HepG2 (cell line): ENCODE measurements around the gene ARVCF. TPM values are rescaled to one million over a fixed set of nuclear protein-coding genes. Genes with fewer than 3 reads are reported as not detected.

ENCODE experiments used
- ATAC-seq: fragments of 200-7000 bp; cut with Tn5 transposase; 3 replicates; pipeline ENCODE4 v1.9.1; 2020; ENCODE audit warnings: mild to moderate bottlenecking, moderate library complexity
- BruUV-seq: library from RNA; stranded (reverse); fragments of 400-500 nt; replicated peaks from 2 replicates; lab custom pipeline; 2021; lab: Mats Ljungman, UMichigan
- CTCF ChIA-PET: fragments of 300-600 bp; formaldehyde crosslinking; extraction: SDS; loops from one replicate; lab custom pipeline; 2021; ENCODE audit warnings: low total read pairs, inconsistent platforms, low intra/inter-chr PET ratio; lab: Yijun Ruan, JAX
- POLR2A ChIA-PET: fragments of 350-600 bp; sonication (Branson Sonifier 250); formaldehyde crosslinking; loops from one replicate; lab custom pipeline; 2020; ENCODE audit warnings: antibody characterized with exemption, inconsistent platforms; lab: Yijun Ruan, JAX
- DNase-seq: peaks from one replicate; pipeline ENCODE4 v3.0.0-alpha.2; 2015; ENCODE audit warnings: low spot score
- FAIRE-seq: peaks from 3 replicates; lab custom pipeline; 2011; peaks lifted over from hg19 to GRCh38; lab: Jason Lieb, UNC
- H2AFZ ChIP-seq: one replicate; pipeline ENCODE4 v1.6.1; 2011; ENCODE audit warnings: low read length, inconsistent platforms
- H3K27ac ChIP-seq: fragments of 300-600 bp; 3 replicates; pipeline ENCODE4 v1.8.0; 2011; ENCODE audit warnings: mixed run types, mild to moderate bottlenecking, mixed read lengths, low read length, inconsistent platforms; ENCODE audit not compliant: insufficient read depth; ENCODE audit errors: extremely low read length
- H3K27me3 ChIP-seq, 2 experiments: fragments of 200-600 bp in 1 of 2; 2 replicates in 1 of 2; 3 replicates in 1 of 2; pipeline versions ENCODE4 v1.6.0 to v1.8.0; 2011; ENCODE audit warnings: low read length in 2 of 2, mild to moderate bottlenecking in 2 of 2, moderate library complexity in 2 of 2, inconsistent platforms in 1 of 2; ENCODE audit not compliant: insufficient read depth in 2 of 2, control insufficient read depth in 1 of 2
- H3K36me3 ChIP-seq, 2 experiments: fragments of 200-600 bp in 1 of 2; replicated peaks in 1 of 2; 2 replicates in 1 of 2; 3 replicates in 1 of 2; pipeline versions ENCODE4 v1.5.1 to v1.8.0; 2011; ENCODE audit warnings: low read length in 2 of 2, inconsistent platforms in 1 of 2; ENCODE audit not compliant: insufficient read depth in 2 of 2, control insufficient read depth in 1 of 2
- H3K4me1 ChIP-seq: 2 replicates; pipeline ENCODE4 v1.5.1; 2012; ENCODE audit warnings: low read length, inconsistent platforms; ENCODE audit not compliant: insufficient read depth
- H3K4me2 ChIP-seq: 2 replicates; pipeline ENCODE4 v1.6.0; 2011; ENCODE audit warnings: low read depth, low read length, inconsistent platforms
- H3K4me3 ChIP-seq, 3 experiments: fragments of 200-600 bp in 1 of 3; sonication (generic), shearing (Covaris generic) in 1 of 3; replicated peaks in 1 of 3; 2 replicates each; pipeline ENCODE4 v1.5.1; 2011 to 2016; ENCODE audit warnings: low read length in 3 of 3, inconsistent platforms in 2 of 3, low read depth in 2 of 3, mild to moderate bottlenecking in 2 of 3, control low read depth in 1 of 3, mixed read lengths in 1 of 3; ENCODE audit not compliant: insufficient read depth in 1 of 3
- H3K79me2 ChIP-seq: one replicate; pipeline ENCODE4 v1.6.1; 2011; ENCODE audit warnings: low read length, inconsistent platforms; ENCODE audit not compliant: insufficient read depth
- H3K9ac ChIP-seq: 2 replicates; pipeline ENCODE4 v1.6.0; 2011; ENCODE audit warnings: mild to moderate bottlenecking, low read depth, low read length, inconsistent platforms; ENCODE audit not compliant: insufficient read depth
- H3K9me3 ChIP-seq: 2 replicates; pipeline ENCODE4 v1.5.1; 2012; ENCODE audit warnings: mild to moderate bottlenecking, low read length
- H4K20me1 ChIP-seq: 2 replicates; pipeline ENCODE4 v1.6.0; 2011; ENCODE audit warnings: inconsistent platforms, mild to moderate bottlenecking, low read length, moderate library complexity; ENCODE audit not compliant: insufficient read depth
- AGO1 ChIP-seq: fragments of 200-400 bp; formaldehyde crosslinking; IDR thresholded peaks from 2 replicates; pipeline ENCODE4 v1.6.1; 2017; ENCODE audit warnings: mild to moderate bottlenecking, low read depth, low read length, moderate library complexity; ENCODE audit not compliant: poor library complexity, severe bottlenecking
- ATRX ChIP-seq: sonication (generic); formaldehyde crosslinking; IDR thresholded peaks from 2 replicates; pipeline ENCODE4 v1.4.0; 2020; ENCODE audit warnings: missing genetic modification reagents, borderline replicate concordance
- ELF4 ChIP-seq: sonication (generic); formaldehyde crosslinking; IDR thresholded peaks from 2 replicates; pipeline ENCODE4 v1.5.0; 2020; ENCODE audit warnings: missing genetic modification reagents, mild to moderate bottlenecking, moderate library complexity, borderline replicate concordance
- KMT2B ChIP-seq: IDR thresholded peaks from 2 replicates; pipeline ENCODE4 v1.6.1; 2016; ENCODE audit warnings: missing genetic modification reagents, missing compliant biosample characterization
- MLLT10 ChIP-seq: sonication (generic); formaldehyde crosslinking; IDR thresholded peaks from 2 replicates; pipeline ENCODE4 v1.4.0; 2020; ENCODE audit warnings: missing genetic modification reagents
- NAIF1 ChIP-seq: sonication (generic); formaldehyde crosslinking; IDR thresholded peaks from 2 replicates; pipeline ENCODE4 v1.5.0; 2020; ENCODE audit warnings: mild to moderate bottlenecking, missing genetic modification reagents, borderline replicate concordance
- PRPF4 ChIP-seq: fragments of 200-400 bp; formaldehyde crosslinking; IDR thresholded peaks from 2 replicates; pipeline ENCODE4 v1.6.1; 2016; ENCODE audit warnings: low read length, low read depth; ENCODE audit not compliant: poor library complexity, severe bottlenecking
- RBM22 ChIP-seq: fragments of 200-400 bp; formaldehyde crosslinking; optimal IDR thresholded peaks from 2 replicates; pipeline ENCODE3; 2017; ENCODE audit warnings: mild to moderate bottlenecking, low read length, moderate library complexity
- SMAD9 ChIP-seq: sonication (generic); formaldehyde crosslinking; IDR thresholded peaks from 2 replicates; pipeline ENCODE4 v1.5.1; 2020; ENCODE audit warnings: mild to moderate bottlenecking, missing genetic modification reagents
- WGBS: methylation state at CpG from one replicate; pipeline ENCODE4 v1.1.6; 2017; ENCODE audit warnings: low lambda C conversion rate; 5-methylcytosine and 5-hydroxymethylcytosine counted together
- in situ Hi-C: cut with HindIII; loops from 2 replicates; pipeline ENCODE4 v1.10.0; 2017; ENCODE audit warnings: low pct_unique_long_range_greater_than_20kb; ENCODE audit not compliant: extremely low pct_ligation_motif_present
- intact Hi-C: fragments of 100-400 bp; cut with micrococcal nuclease; formaldehyde crosslinking; loops from one replicate; pipeline ENCODE4 v1.10.0; 2022; ENCODE audit not compliant: unreplicated experiment
- polyA plus RNA-seq, 8 experiments: library from polyadenylated mRNA; depleted of rRNA in 3 of 8; stranded (reverse) in 7 of 8; unstranded in 1 of 8; fragments of >200 nt; fragmentation: Illumina TruSeq in 4 of 8; extraction: Trizol in 4 of 8; gene quantifications; 2 replicates each; pipeline versions ENCODE4 v1.2.1 to v1.2.3, GENCODE V29; 2011 to 2016; ENCODE audit warnings: low read depth in 4 of 8, missing spikeins in 1 of 8, mixed read lengths in 1 of 8; ENCODE audit not compliant: insufficient read depth in 1 of 8
- total RNA-seq, 5 experiments: library from RNA; depleted of rRNA; stranded (reverse); fragments of >200 nt; fragmentation: Illumina TruSeq; extraction: Trizol; gene quantifications; 2 replicates each; pipeline ENCODE4 v1.2.3, GENCODE V29; 2016; ENCODE audit warnings: low read depth in 1 of 5
- TF ChIP-seq, protein P1 (sequence below): sonication (generic); formaldehyde crosslinking; IDR thresholded peaks from 2 replicates; pipeline ENCODE4 v1.4.0; 2020; ENCODE audit warnings: low read depth, mild to moderate bottlenecking, missing genetic modification reagents
- TF ChIP-seq, protein P2 (sequence below): sonication (generic); formaldehyde crosslinking; IDR thresholded peaks from 2 replicates; pipeline ENCODE4 v1.4.0; 2020; ENCODE audit warnings: mild to moderate bottlenecking, missing genetic modification reagents
- TF ChIP-seq, protein P3 (sequence below): IDR thresholded peaks from 2 replicates; pipeline ENCODE4 v1.6.1; 2016; ENCODE audit warnings: missing biosample characterization, missing genetic modification reagents, low read depth
- TF ChIP-seq, protein P4 (sequence below), 2 experiments: sonication (generic) in 1 of 2; formaldehyde crosslinking in 1 of 2; IDR thresholded peaks; 2 replicates each; pipeline versions ENCODE4 v1.5.1 to v1.6.1; 2011 to 2020; ENCODE audit warnings: borderline replicate concordance in 1 of 2, low read depth in 1 of 2, low read length in 1 of 2, mild to moderate bottlenecking in 1 of 2, missing genetic modification reagents in 1 of 2, moderate library complexity in 1 of 2

Gene ARVCF
- total and polyA plus RNA-seq, 2 of the 13 experiments (the other 11 are each of a cell fraction or from before 2014, with no cell fraction given): 16.4 to 17.7 TPM

DNA sequence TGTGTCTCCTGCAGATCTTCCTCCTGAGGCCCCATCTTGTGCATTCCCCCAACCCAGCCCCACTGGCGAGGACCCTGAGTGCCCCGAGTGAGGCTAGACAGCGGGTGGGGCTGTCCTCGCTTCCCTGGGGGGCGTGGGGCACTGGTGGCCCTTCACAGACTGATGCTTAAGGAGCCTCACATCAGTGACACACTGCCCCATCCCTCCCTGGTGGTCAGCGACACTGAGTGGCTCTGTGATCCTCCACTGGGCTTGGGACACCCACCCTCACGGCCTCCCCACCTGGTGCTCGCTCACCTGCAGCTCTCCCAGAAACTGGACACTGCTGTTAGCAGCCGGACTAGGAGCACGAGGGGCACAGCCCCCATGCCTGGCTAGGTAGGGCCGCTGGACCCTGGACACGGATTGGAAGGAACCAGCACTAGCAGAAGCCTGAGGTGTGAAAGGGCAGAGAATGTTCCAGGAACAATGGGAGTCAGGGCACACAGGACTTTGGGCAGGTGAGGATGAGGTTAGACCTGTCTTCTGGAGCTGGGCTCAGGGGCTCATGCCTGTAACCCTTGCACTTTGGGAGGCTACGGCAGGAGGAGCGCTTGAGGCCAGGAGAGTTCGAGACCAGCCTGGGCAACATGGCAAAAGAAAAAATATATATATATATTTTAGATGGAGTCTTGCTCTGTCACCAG is 51.8 kb downstream of the ARVCF start:
- in situ Hi-C loops (no loop called here), intact Hi-C loops (no loop called here)
- H3K4me2 ChIP-seq: peak overlapping the region; percentile 96; the same call in 1 of the 2 replicates
- peak overlapping the region; percentile 99 for H3K27ac ChIP-seq
- H3K9me3 ChIP-seq: no peaks in the 10 kb centered on the region
- H3K4me3 ChIP-seq: no peak overlapping the region; a peak in 1 of 6 replicates
- ATAC-seq (no peak), DNase-seq (no peak), FAIRE-seq (no peak)
- H3K27me3 ChIP-seq: no peaks in the 10 kb centered on the region
- H4K20me1 ChIP-seq: no peaks in the 10 kb centered on the region; the same call in 1 of the 2 replicates
- CTCF ChIA-PET: interaction anchor here (2.0 kb wide), 1 partner anchor 11 kb away, joined by 7 read pairs; no protein-coding TSS in a partner anchor
- BruUV-seq: no TSS peak
- POLR2A ChIA-PET: interaction anchor here (2.0 kb wide), 1 partner anchor 50 kb away, joined by 7 read pairs; no protein-coding TSS in a partner anchor
- H3K36me3 ChIP-seq: peaks cover 14 to 41% of the 10 kb centered on the region in 2 experiments; a peak in 4 of 5 replicates
- H2AFZ ChIP-seq: no peak overlapping the region
- peaks cover 68% of the 10 kb centered on the region for H3K4me1 ChIP-seq
- H3K79me2 ChIP-seq: peaks cover 12% of the 10 kb centered on the region
- no peak overlapping the region for H3K9ac ChIP-seq
- WGBS: 100% methylated on average over 3 of the region's 15 CpGs
- TF ChIP-seq ATRX (CRISPR knock-in tag) (no peak), SMAD9 (no peak), MLLT10 (CRISPR knock-in tag) (no peak), KMT2B (CRISPR knock-in tag) (no peak), PRPF4 (no peak), AGO1 (peak; percentile 1), NAIF1 (no peak), ELF4 (CRISPR knock-in tag) (no peak), RBM22 (no peak)
- TF ChIP-seq, protein P1, sequence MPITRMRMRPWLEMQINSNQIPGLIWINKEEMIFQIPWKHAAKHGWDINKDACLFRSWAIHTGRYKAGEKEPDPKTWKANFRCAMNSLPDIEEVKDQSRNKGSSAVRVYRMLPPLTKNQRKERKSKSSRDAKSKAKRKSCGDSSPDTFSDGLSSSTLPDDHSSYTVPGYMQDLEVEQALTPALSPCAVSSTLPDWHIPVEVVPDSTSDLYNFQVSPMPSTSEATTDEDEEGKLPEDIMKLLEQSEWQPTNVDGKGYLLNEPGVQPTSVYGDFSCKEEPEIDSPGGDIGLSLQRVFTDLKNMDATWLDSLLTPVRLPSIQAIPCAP (CRISPR knock-in tag): no peak
- TF ChIP-seq, protein P2, sequence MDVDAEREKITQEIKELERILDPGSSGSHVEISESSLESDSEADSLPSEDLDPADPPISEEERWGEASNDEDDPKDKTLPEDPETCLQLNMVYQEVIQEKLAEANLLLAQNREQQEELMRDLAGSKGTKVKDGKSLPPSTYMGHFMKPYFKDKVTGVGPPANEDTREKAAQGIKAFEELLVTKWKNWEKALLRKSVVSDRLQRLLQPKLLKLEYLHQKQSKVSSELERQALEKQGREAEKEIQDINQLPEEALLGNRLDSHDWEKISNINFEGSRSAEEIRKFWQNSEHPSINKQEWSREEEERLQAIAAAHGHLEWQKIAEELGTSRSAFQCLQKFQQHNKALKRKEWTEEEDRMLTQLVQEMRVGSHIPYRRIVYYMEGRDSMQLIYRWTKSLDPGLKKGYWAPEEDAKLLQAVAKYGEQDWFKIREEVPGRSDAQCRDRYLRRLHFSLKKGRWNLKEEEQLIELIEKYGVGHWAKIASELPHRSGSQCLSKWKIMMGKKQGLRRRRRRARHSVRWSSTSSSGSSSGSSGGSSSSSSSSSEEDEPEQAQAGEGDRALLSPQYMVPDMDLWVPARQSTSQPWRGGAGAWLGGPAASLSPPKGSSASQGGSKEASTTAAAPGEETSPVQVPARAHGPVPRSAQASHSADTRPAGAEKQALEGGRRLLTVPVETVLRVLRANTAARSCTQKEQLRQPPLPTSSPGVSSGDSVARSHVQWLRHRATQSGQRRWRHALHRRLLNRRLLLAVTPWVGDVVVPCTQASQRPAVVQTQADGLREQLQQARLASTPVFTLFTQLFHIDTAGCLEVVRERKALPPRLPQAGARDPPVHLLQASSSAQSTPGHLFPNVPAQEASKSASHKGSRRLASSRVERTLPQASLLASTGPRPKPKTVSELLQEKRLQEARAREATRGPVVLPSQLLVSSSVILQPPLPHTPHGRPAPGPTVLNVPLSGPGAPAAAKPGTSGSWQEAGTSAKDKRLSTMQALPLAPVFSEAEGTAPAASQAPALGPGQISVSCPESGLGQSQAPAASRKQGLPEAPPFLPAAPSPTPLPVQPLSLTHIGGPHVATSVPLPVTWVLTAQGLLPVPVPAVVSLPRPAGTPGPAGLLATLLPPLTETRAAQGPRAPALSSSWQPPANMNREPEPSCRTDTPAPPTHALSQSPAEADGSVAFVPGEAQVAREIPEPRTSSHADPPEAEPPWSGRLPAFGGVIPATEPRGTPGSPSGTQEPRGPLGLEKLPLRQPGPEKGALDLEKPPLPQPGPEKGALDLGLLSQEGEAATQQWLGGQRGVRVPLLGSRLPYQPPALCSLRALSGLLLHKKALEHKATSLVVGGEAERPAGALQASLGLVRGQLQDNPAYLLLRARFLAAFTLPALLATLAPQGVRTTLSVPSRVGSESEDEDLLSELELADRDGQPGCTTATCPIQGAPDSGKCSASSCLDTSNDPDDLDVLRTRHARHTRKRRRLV (CRISPR knock-in tag): no peak
- TF ChIP-seq, protein P3, sequence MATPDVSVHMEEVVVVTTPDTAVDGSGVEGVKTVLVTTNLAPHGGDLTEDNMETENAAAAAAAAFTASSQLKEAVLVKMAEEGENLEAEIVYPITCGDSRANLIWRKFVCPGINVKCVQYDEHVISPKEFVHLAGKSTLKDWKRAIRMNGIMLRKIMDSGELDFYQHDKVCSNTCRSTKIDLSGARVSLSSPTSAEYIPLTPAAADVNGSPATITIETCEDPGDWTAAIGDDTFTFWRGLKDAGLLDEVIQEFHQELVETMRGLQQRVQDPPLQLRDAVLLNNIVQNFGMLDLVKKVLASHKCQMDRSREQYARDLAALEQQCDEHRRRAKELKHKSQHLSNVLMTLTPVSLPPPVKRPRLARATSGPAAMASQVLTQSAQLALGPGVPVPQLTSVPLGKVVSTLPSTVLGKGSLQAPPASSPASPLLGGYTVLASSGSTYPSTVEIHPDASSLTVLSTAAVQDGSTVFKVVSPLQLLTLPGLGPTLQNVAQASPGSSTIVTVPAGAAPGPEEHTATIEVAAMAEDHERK (CRISPR knock-in tag): no peak
- TF ChIP-seq, protein P4, sequence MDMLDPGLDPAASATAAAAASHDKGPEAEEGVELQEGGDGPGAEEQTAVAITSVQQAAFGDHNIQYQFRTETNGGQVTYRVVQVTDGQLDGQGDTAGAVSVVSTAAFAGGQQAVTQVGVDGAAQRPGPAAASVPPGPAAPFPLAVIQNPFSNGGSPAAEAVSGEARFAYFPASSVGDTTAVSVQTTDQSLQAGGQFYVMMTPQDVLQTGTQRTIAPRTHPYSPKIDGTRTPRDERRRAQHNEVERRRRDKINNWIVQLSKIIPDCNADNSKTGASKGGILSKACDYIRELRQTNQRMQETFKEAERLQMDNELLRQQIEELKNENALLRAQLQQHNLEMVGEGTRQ (IDR thresholded peaks at IDR 0.05; ENCODE audit: low read depth, low read length): no peak
- TF ChIP-seq, protein P4 (CRISPR knock-in tag; IDR thresholded peaks at IDR 0.05; ENCODE audit: borderline replicate concordance): no peak
